ENCODE data around the gene JAK3.

Gene JAK3

DNA sequence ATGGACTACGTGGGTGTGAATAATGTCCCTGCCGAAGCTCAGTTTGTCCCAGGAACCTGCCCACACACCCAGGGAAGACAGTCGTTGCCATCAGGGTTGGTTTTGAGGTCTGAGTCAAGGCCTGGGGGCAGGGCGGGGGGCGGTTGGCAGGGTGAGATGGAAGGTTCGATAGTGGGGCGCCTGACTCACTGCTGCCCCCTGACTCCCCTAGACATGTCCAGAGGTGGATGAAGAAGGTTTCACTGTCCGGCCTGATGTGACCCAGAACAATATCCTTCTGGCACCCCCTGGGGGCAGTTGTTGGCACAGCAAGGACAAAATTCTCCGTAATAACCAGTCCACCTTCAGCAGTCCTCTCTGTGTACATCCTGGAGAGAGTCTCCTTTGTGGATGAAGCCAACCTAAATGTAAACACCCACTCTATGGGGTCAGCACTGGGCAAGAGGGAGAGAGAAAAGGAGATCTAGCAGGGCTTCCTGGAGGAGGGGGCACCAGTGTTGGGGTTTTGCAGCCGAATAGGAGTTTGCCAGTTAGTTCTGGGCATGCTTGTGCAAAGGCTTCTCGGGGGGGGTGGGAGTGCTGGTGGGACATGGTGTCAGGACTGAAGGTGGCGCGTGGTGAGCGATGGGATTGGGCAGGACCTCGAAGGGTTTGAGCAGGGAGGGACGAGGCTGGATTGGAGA is 72.4 kb downstream of the JAK3 start:
- peak; percentile 81 for DNase-seq

Measured in activated CD8-positive, alpha-beta memory T cell treated with anti-CD3 and anti-CD28 coated beads for 24 hours (primary cell).